Endothelial cell of umbilical vein (primary cell): Measurements from ENCODE around the gene SEMA4A.

Experiments
- CTCF ChIP-seq, 2 donors: IDR thresholded peaks; 1 replicate in 1 of 2; 2 replicates in 1 of 2; pipeline ENCODE4 v1.5.1; 2011; ENCODE audit warnings: low read length in 2 of 2, mild to moderate bottlenecking in 2 of 2, moderate library complexity in 2 of 2, control low read depth in 1 of 2, inconsistent platforms in 1 of 2, low read depth in 1 of 2; ENCODE audit not compliant: insufficient read depth in 1 of 2; ENCODE audit errors: extremely low read depth in 1 of 2
- EZH2 ChIP-seq: IDR thresholded peaks from 2 replicates; pipeline ENCODE4 v1.6.1; 2012; ENCODE audit warnings: borderline replicate concordance, low read depth, mild to moderate bottlenecking, moderate library complexity, low read length, inconsistent platforms; ENCODE audit not compliant: severe bottlenecking
- FOS ChIP-seq: IDR thresholded peaks from 2 replicates; pipeline ENCODE4 v1.6.1; 2011; ENCODE audit warnings: mild to moderate bottlenecking, low read length, moderate library complexity, borderline replicate concordance; ENCODE audit not compliant: insufficient read depth
- JUN ChIP-seq: IDR thresholded peaks from 2 replicates; pipeline ENCODE4 v1.6.1; 2011; ENCODE audit warnings: borderline replicate concordance, low read depth; ENCODE audit not compliant: insufficient read length, insufficient read depth
- MAX ChIP-seq: IDR thresholded peaks from 2 replicates; pipeline ENCODE4 v1.6.1; 2011; ENCODE audit not compliant: insufficient read depth, insufficient read length
- POLR2A ChIP-seq: IDR thresholded peaks from 2 replicates; pipeline ENCODE4 v1.6.1; 2012; ENCODE audit warnings: low read depth, mild to moderate bottlenecking, control low read depth, low read length
- POLR2AphosphoS5 ChIP-seq: IDR thresholded peaks from 2 replicates; pipeline ENCODE4 v1.6.1; 2012; ENCODE audit warnings: low read depth, mild to moderate bottlenecking, control low read depth, low read length, moderate library complexity; ENCODE audit not compliant: insufficient read depth

- no peak for TF ChIP-seq POLR2AphosphoS5
- no peak for TF ChIP-seq CTCF (IDR thresholded peaks at IDR 0.05; ENCODE audit: extremely low read depth in 1 of 2, insufficient read depth in 1 of 2, low read depth in 1 of 2, low read length in 2 of 2)
- no peak for TF ChIP-seq POLR2A
- TF ChIP-seq EZH2: no peak
- TF ChIP-seq MAX: no peak
- no peak for TF ChIP-seq JUN
- no peak for TF ChIP-seq FOS
Observed at GRCh38 chr1:156204686-156205085, 51.3 kb downstream of the SEMA4A start.
